Nucleus accumbens (tissue), 56 donors: Measurements from ENCODE around the gene DCAF12L1.

ENCODE experiments used
- DNase-seq, 56 donors: peaks; one replicate each; lab custom pipeline; 2025; lab: John Stamatoyannopoulos, UW

Gene DCAF12L1

GRCh38 chrX:126552313-126553022, at the start of gene DCAF12L1:
DCAF12L1 (minus strand) TSS chrX:126552814; CDS start chrX:126552608, 206 bp downstream.
- no peak for DNase-seq

GRCh38 chrX:126580877-126581276, 28.3 kb upstream of the DCAF12L1 start:
- no peak for DNase-seq

- no peak for DNase-seq
Measured at GRCh38 chrX:126575911-126576310, 23.3 kb upstream of the DCAF12L1 start.

- DNase-seq: no peak
Measured at GRCh38 chrX:126557151-126557550, 4.5 kb upstream of the DCAF12L1 start.

- DNase-seq: no peak
Measured at GRCh38 chrX:126551725-126552312, 795 bp downstream of the DCAF12L1 start.

GRCh38 chrX:126551306-126551705, 1.3 kb downstream of the DCAF12L1 start:
- DNase-seq: no peak

- DNase-seq: no peak
Measured at GRCh38 chrX:126550816-126551215, 1.8 kb downstream of the DCAF12L1 start.

GRCh38 chrX:126509923-126510322, 42.7 kb downstream of the DCAF12L1 start:
- DNase-seq: no peak
